Stomach (tissue), 9 donors: Measurements from ENCODE around the gene AP3B1. TPM values are rescaled to one million over a fixed set of nuclear protein-coding genes. Genes with fewer than 3 reads are reported as not detected.

Experiments
- DNase-seq, 2 donors: peaks; one replicate each; pipeline versions ENCODE4 v3.0.0 to v3.0.0-alpha.2; 2013 to 2019
- H3K27ac ChIP-seq, 5 donors: fragments of 200-600 bp in 4 of 5; sonication (generic) in 4 of 5; one replicate each; pipeline ENCODE4 v1.5.1; 2013 to 2019; ENCODE audit warnings: mild to moderate bottlenecking in 1 of 5, moderate library complexity in 1 of 5
- H3K27me3 ChIP-seq, 3 donors: fragments of 200-600 bp; sonication (generic); one replicate each; pipeline ENCODE4 v1.5.1; 2017 to 2019; ENCODE audit warnings: mixed run types in 1 of 3
- H3K36me3 ChIP-seq, 4 donors: fragments of 200-600 bp; sonication (generic); 1 replicate in 3 of 4; 2 replicates in 1 of 4; pipeline ENCODE4 v1.5.1; 2016 to 2019
- H3K4me1 ChIP-seq, 4 donors: fragments of 200-600 bp; sonication (generic); one replicate each; pipeline ENCODE4 v1.5.1; 2016 to 2019
- H3K4me3 ChIP-seq, 4 donors: fragments of 200-600 bp; sonication (generic) in 3 of 4; one replicate each; pipeline ENCODE4 v1.5.1; 2016 to 2019; ENCODE audit warnings: mild to moderate bottlenecking in 1 of 4
- H3K9me3 ChIP-seq, 4 donors: fragments of 200-600 bp; sonication (generic); one replicate each; pipeline ENCODE4 v1.5.1; 2016 to 2019
- CTCF ChIP-seq, 7 experiments: fragments of 450-650 bp in 4 of 7; fragments of 200-600 bp in 3 of 7; sonication (generic) in 3 of 7; IDR thresholded peaks; one replicate each; pipeline ENCODE4 v1.5.1; 2016 to 2019; ENCODE audit warnings: antibody characterized with exemption in 7 of 7, control low read depth in 2 of 7, mild to moderate bottlenecking in 1 of 7
- EP300 ChIP-seq: sonication (generic); formaldehyde crosslinking; IDR thresholded peaks from one replicate; pipeline ENCODE4 v1.6.1; 2017; ENCODE audit warnings: antibody characterized with exemption
- POLR2A ChIP-seq, 4 donors: fragments of 450-650 bp; IDR thresholded peaks; one replicate each; pipeline ENCODE4 v1.6.1; 2016; ENCODE audit warnings: antibody characterized with exemption in 4 of 4, control low read depth in 2 of 4, mild to moderate bottlenecking in 1 of 4, moderate library complexity in 1 of 4
- POLR2AphosphoS5 ChIP-seq, 3 donors: sonication (generic); formaldehyde crosslinking; IDR thresholded peaks; one replicate each; pipeline ENCODE4 v1.6.1; 2016; ENCODE audit warnings: antibody characterized with exemption in 3 of 3
- WGBS, 5 donors: extraction: QIAGEN DNeasy Blood & Tissue Kit in 3 of 5; methylation state at CpG; one replicate each; pipeline versions ENCODE4 v1.1.5 to v1.1.7; 2013 to 2018; 5-methylcytosine and 5-hydroxymethylcytosine counted together
- intact Hi-C: fragments of 100-400 bp; cut with DNase I; formaldehyde crosslinking; loops from one replicate; pipeline ENCODE4 v1.15.1; 2023; ENCODE audit warnings: low total_unique reads
- polyA plus RNA-seq, 3 donors: library from polyadenylated mRNA; stranded (reverse); fragments of 200-250 nt; gene quantifications; one replicate each; pipeline ENCODE4 v1.2.3, GENCODE V29; 2013
- total RNA-seq, 5 donors: library from RNA; depleted of rRNA; stranded (reverse); fragments of >200 nt; gene quantifications; one replicate each; pipeline versions ENCODE4 v1.1.0 to v1.2.3, GENCODE V29; 2014 to 2016
- donor health status: healthy with polysubstance abuse.
- donor health status: Bipolar disorder and iron deficiency.
- donor health status: healthy.

The AP3B1 gene
- total and polyA plus RNA-seq, 8 donors: 15.2 to 81.0 (median 23.5) TPM

- TF ChIP-seq POLR2AphosphoS5 (IDR thresholded peaks at IDR 0.05): no peak
- TF ChIP-seq EP300: no peak
- no peak for TF ChIP-seq CTCF (IDR thresholded peaks at IDR 0.05)
- TF ChIP-seq POLR2A (IDR thresholded peaks at IDR 0.05): no peak
- no peak for DNase-seq
- Histone ChIP-seq H3K36me3 (no peaks in the 10 kb centered on the region), H3K9me3 (no peaks in the 10 kb centered on the region), H3K4me3 (no peak overlapping the region), H3K27ac (no peak overlapping the region), H3K27me3 (no peaks in the 10 kb centered on the region), H3K4me1 (peaks cover 0 to 28% (median 12%) of the 10 kb centered on the region in 4 donors)
- intact Hi-C loops: no loop called here
- 80 to 96% (median 94%) methylated on average over 1 of the region's 1 CpG for WGBS, 5 donors
Observed at GRCh38 chr5:78283802-78284201, 10.7 kb downstream of the AP3B1 start.

GRCh38 chr5:78283105-78283504 is 11.4 kb downstream of the AP3B1 start:
- no peak for DNase-seq
- Histone ChIP-seq H3K4me3 (no peak overlapping the region), H3K27ac (no peak overlapping the region), H3K9me3 (no peaks in the 10 kb centered on the region), H3K27me3 (no peaks in the 10 kb centered on the region), H3K36me3 (no peaks in the 10 kb centered on the region), H3K4me1 (peaks cover 0 to 22% (median 9%) of the 10 kb centered on the region in 4 donors)
- WGBS, 5 donors: 82 to 87% (median 85%) methylated on average over 4 of the region's 4 CpGs
- TF ChIP-seq EP300: no peak
- no peak for TF ChIP-seq POLR2A (IDR thresholded peaks at IDR 0.05)
- TF ChIP-seq POLR2AphosphoS5 (IDR thresholded peaks at IDR 0.05): no peak
- TF ChIP-seq CTCF (IDR thresholded peaks at IDR 0.05): no peak
- intact Hi-C loops: no loop called here

GRCh38 chr5:78280261-78280660 is 14.2 kb downstream of the AP3B1 start:
- Histone ChIP-seq H3K4me3 (no peak overlapping the region), H3K36me3 (no peaks in the 10 kb centered on the region), H3K27me3 (no peaks in the 10 kb centered on the region), H3K9me3 (no peaks in the 10 kb centered on the region), H3K27ac (no peak overlapping the region), H3K4me1 (peaks cover 0 to 9% (median 2%) of the 10 kb centered on the region in 4 donors)
- peak in 1 of 2 donors; percentile 16 for DNase-seq
- no peak for TF ChIP-seq POLR2AphosphoS5 (IDR thresholded peaks at IDR 0.05)
- no peak for TF ChIP-seq POLR2A (IDR thresholded peaks at IDR 0.05)
- no peak for TF ChIP-seq EP300
- no peak for TF ChIP-seq CTCF (IDR thresholded peaks at IDR 0.05)
- 22 to 45% (median 42%) methylated on average over 2 of the region's 2 CpGs for WGBS, 5 donors
- intact Hi-C loops: no loop called here

- TF ChIP-seq POLR2AphosphoS5 (IDR thresholded peaks at IDR 0.05) (no peak), POLR2A (IDR thresholded peaks at IDR 0.05) (no peak), EP300 (no peak), CTCF (IDR thresholded peaks at IDR 0.05) (no peak)
- WGBS, 5 donors: 97 to 98% (median 97%) methylated on average over 5 of the region's 5 CpGs
- H3K27ac ChIP-seq: no peak overlapping the region
- H3K9me3 ChIP-seq: no peaks in the 10 kb centered on the region
- intact Hi-C loops: no loop called here
- peaks cover 0 to 9% (median 2%) of the 10 kb centered on the region in 4 donors for H3K4me1 ChIP-seq
- DNase-seq: no peak
- no peak overlapping the region for H3K4me3 ChIP-seq
- H3K36me3 ChIP-seq: no peaks in the 10 kb centered on the region
- no peaks in the 10 kb centered on the region for H3K27me3 ChIP-seq
Observed at GRCh38 chr5:78279194-78279593, 15.3 kb downstream of the AP3B1 start.
